Mesendoderm (in vitro differentiated cells): Measurements from ENCODE around the gene ATXN7L1.
A peak's percentile ranks its signal among the peaks of the same experiment; 100 is the strongest.

Source experiments
- DNase-seq: peaks from one replicate; pipeline ENCODE4 v3.0.0; 2013
- H2AK5ac ChIP-seq: 2 replicates; pipeline ENCODE4 v1.6.1; 2013; ENCODE audit warnings: low read length, inconsistent platforms
- H2BK120ac ChIP-seq: 2 replicates; pipeline ENCODE4 v1.6.1; 2013; ENCODE audit warnings: low read depth, mild to moderate bottlenecking, low read length, moderate library complexity, mixed read lengths
- H2BK15ac ChIP-seq: replicated peaks from 2 replicates; pipeline ENCODE4 v1.6.1; 2013; ENCODE audit warnings: low read depth, mild to moderate bottlenecking, moderate library complexity
- H2BK5ac ChIP-seq: 2 replicates; pipeline ENCODE4 v1.6.1; 2013; ENCODE audit warnings: low read length, inconsistent platforms
- H3K18ac ChIP-seq: 2 replicates; pipeline ENCODE4 v1.6.1; 2013; ENCODE audit warnings: mild to moderate bottlenecking, low read length, mixed read lengths
- H3K23ac ChIP-seq: one replicate; pipeline ENCODE4 v1.6.1; 2013; ENCODE audit warnings: low read length
- H3K27ac ChIP-seq: 2 replicates; pipeline ENCODE4 v1.5.1; 2013; ENCODE audit warnings: low read depth, mild to moderate bottlenecking, inconsistent platforms, low read length, moderate library complexity
- H3K27me3 ChIP-seq: 2 replicates; pipeline ENCODE4 v1.6.1; 2013; ENCODE audit warnings: low read length, control low read depth, mild to moderate bottlenecking, inconsistent platforms; ENCODE audit not compliant: insufficient read depth, poor library complexity
- H3K36me3 ChIP-seq: 2 replicates; pipeline ENCODE4 v1.6.1; 2013; ENCODE audit warnings: low read length, inconsistent platforms; ENCODE audit not compliant: control insufficient read depth, insufficient read depth
- H3K4ac ChIP-seq: one replicate; pipeline ENCODE4 v1.6.1; 2013; ENCODE audit warnings: low read depth, mild to moderate bottlenecking, low read length, moderate library complexity
- H3K4me1 ChIP-seq: 2 replicates; pipeline ENCODE4 v1.6.1; 2013; ENCODE audit warnings: low read depth, low read length, inconsistent platforms; ENCODE audit not compliant: control insufficient read depth
- H3K4me2 ChIP-seq: 2 replicates; pipeline ENCODE4 v1.6.1; 2013; ENCODE audit warnings: low read length
- H3K4me3 ChIP-seq: 2 replicates; pipeline ENCODE4 v1.5.1; 2013; ENCODE audit warnings: mild to moderate bottlenecking, low read length
- H3K56ac ChIP-seq: one replicate; pipeline ENCODE4 v1.6.1; 2013; ENCODE audit warnings: low read length
- H3K79me1 ChIP-seq: 2 replicates; pipeline ENCODE4 v1.6.1; 2013; ENCODE audit warnings: low read length, inconsistent platforms
- H3K79me2 ChIP-seq: 2 replicates; pipeline ENCODE4 v1.6.1; 2013; ENCODE audit warnings: mild to moderate bottlenecking, low read length; ENCODE audit not compliant: control insufficient read depth, insufficient read depth
- H3K9ac ChIP-seq: 2 replicates; pipeline ENCODE4 v1.6.1; 2013; ENCODE audit warnings: low read length, inconsistent platforms
- H4K5ac ChIP-seq: one replicate; pipeline ENCODE4 v1.6.1; 2013; ENCODE audit warnings: low read length
- H4K8ac ChIP-seq: one replicate; pipeline ENCODE4 v1.6.1; 2013; ENCODE audit warnings: low read depth, mild to moderate bottlenecking, control low read depth, low read length, moderate library complexity
- WGBS: extraction: QIAGEN DNeasy Blood & Tissue Kit; methylation state at CpG from one replicate; pipeline ENCODE4 v1.1.7; 2013; ENCODE audit warnings: low lambda C conversion rate, missing lambda C conversion rate; ENCODE audit not compliant: insufficient coverage; ENCODE audit errors: extremely low coverage; 5-methylcytosine and 5-hydroxymethylcytosine counted together

Gene ATXN7L1

DNA sequence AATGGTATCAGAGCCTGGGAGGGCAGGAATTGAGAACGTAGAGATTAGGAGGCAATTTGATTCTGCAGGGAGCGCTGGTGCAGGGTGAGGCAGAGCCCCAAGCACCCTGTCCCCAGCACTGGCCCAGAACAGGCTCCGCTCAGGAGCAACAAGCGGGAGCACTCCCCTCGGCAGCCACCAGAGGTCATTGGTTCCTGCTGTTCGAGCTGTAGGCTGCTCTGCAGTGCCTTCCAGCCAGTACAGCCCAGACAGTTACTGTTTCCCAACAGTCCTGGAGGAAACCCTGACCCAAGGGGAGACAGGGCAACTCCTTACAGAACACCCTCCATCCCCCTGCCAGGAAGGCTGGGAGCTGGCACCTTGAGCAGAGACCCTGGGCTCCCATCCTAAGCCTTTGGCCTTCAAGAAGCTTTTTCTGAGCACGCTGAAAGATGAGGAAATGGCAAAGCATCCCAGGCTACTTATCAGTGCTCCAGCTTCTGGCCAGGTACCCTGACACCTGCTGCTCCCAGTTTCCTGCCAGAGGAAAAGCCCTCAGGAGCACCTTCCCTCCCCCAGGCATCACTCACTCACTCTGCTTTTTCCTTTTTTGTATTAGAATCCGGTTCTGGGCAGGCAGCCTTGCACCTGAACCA, 223.9 kb downstream of the ATXN7L1 start:
- Histone ChIP-seq H3K9ac (peak overlapping the region; percentile 41), H3K27ac (peak overlapping the region; percentile 46), H4K5ac (no peak overlapping the region), H3K79me1 (no peaks in the 10 kb centered on the region), H2BK5ac (peak overlapping the region; percentile 36), H3K4ac (no peak overlapping the region), H2BK120ac (no peak overlapping the region), H3K4me2 (no peak overlapping the region), H3K4me1 (peaks cover 33% of the 10 kb centered on the region), H3K27me3 (no peaks in the 10 kb centered on the region), H3K36me3 (no peaks in the 10 kb centered on the region), H3K23ac (no peak overlapping the region), H2BK15ac (no peak overlapping the region), H3K56ac (peak overlapping the region; percentile 67), H2AK5ac (peak overlapping the region; percentile 84), H3K18ac (peak overlapping the region; percentile 19), H4K8ac (no peak overlapping the region), H3K4me3 (no peak overlapping the region), H3K79me2 (no peaks in the 10 kb centered on the region)
- peak; percentile 91 for DNase-seq
- no CpG with 5 or more reads among the region's 8 CpGs for WGBS

DNA sequence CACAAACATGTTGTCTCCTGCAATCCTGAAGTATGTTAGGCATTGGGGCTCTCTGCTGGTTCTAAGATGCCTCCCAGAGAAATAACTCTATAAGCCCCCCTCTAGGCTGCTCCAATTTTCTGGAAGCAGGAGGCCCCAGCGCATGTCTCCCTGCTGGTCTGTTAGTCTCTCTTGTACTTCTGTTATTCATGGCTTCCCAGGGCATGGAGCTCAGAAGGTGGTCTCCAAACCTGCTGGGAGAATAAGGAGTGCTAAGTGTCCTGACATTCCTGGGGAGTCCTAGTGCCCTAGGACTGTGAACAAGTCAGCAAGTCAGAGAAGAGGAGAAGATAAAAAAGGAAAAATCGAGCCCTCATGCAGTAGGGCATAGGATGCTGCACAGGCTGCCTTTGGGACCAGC, 224.6 kb downstream of the ATXN7L1 start:
- Histone ChIP-seq H3K27ac (no peak overlapping the region), H3K4me3 (no peak overlapping the region), H4K5ac (no peak overlapping the region), H3K18ac (peak overlapping the region; percentile 62), H3K79me2 (no peaks in the 10 kb centered on the region), H2AK5ac (peak overlapping the region; percentile 85), H3K27me3 (no peaks in the 10 kb centered on the region), H3K4me1 (peaks cover 33% of the 10 kb centered on the region), H3K4ac (peak overlapping the region; percentile 8), H2BK5ac (peak overlapping the region; percentile 37), H3K4me2 (no peak overlapping the region), H3K36me3 (no peaks in the 10 kb centered on the region), H2BK15ac (no peak overlapping the region), H3K9ac (peak overlapping the region; percentile 41), H3K23ac (no peak overlapping the region), H2BK120ac (no peak overlapping the region), H3K56ac (peak overlapping the region; percentile 67), H3K79me1 (no peaks in the 10 kb centered on the region), H4K8ac (no peak overlapping the region)
- no peak for DNase-seq
- no CpG with 5 or more reads among the region's 2 CpGs for WGBS

DNA sequence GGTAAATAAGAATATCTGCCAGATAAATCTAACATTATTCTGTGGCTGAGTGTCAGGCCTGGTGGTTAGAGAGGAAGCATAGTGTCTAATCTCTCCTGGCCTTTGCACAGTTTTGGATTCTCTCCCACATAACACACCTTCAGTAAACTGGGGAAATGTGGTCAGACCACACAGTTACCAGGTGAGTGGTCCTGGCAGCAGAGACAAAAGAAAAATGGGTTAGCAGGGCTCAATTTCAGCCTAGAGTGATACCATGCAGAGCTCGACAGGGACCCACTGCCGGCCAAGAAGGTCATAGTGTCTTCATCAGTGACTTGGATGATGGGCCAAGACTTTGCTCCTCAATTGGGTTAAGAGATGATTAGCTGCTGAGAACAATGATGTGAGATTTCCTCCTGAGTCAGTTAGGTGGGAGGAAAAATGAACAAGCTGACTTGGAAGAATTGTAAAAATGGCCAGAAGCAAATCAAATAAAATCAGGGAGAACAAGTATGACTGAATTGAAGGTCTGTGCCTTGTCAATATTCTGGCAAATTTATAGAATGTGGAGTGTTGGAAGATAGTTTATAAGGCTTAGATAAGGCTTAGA, 225.9 kb downstream of the ATXN7L1 start:
- Histone ChIP-seq H3K4me1 (peaks cover 28% of the 10 kb centered on the region), H3K27ac (no peak overlapping the region), H3K79me1 (no peaks in the 10 kb centered on the region), H2BK15ac (no peak overlapping the region), H3K79me2 (no peaks in the 10 kb centered on the region), H2BK5ac (no peak overlapping the region), H2AK5ac (no peak overlapping the region), H4K8ac (no peak overlapping the region), H3K9ac (no peak overlapping the region), H3K56ac (peak overlapping the region; percentile 34), H3K4ac (peak overlapping the region; percentile 88), H2BK120ac (no peak overlapping the region), H3K27me3 (no peaks in the 10 kb centered on the region), H3K23ac (no peak overlapping the region), H3K18ac (peak overlapping the region; percentile 62), H4K5ac (no peak overlapping the region), H3K36me3 (no peaks in the 10 kb centered on the region), H3K4me2 (no peak overlapping the region), H3K4me3 (no peak overlapping the region)
- WGBS: no CpG with 5 or more reads among the region's 2 CpGs
- DNase-seq: no peak

DNA sequence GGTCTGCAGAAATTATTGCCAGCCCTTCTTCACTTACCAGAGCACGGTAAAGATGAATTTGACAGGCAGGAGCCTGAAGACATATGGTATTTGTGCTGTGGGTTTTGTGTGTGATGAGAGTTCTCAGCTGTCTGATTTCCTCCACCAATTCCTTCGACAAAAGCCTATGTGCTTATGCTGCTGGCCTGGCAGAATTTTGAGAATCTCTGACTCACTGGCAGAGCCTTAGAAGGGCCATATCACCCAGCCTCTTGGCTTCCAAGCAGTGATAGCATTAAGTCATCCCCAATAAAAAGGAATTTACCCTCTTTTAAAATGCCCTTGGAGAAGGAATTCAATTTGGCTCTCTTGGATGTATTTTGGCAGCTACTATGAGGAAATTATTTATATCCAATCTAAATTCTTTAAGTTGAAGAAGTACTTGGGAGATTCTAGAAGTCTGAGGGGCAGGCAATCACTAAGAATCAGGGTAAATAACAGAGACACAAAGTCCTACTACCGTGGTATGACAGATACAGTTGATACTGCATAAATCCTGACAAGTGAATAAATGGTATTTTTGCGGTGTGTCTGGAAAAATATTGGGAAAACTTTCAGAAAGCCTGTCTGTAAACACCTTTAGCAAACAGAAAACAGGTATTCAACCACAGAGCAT, 226.5 kb downstream of the ATXN7L1 start:
- no peak overlapping the region for H3K27ac ChIP-seq
- H3K56ac ChIP-seq: peak overlapping the region; percentile 12
- H2BK5ac ChIP-seq: no peak overlapping the region
- no peak overlapping the region for H3K4me3 ChIP-seq
- no peaks in the 10 kb centered on the region for H3K36me3 ChIP-seq
- no peak for DNase-seq
- H3K27me3 ChIP-seq: no peaks in the 10 kb centered on the region
- H4K5ac ChIP-seq: no peak overlapping the region
- H3K4me1 ChIP-seq: peaks cover 23% of the 10 kb centered on the region
- no peak overlapping the region for H3K4me2 ChIP-seq
- H4K8ac ChIP-seq: no peak overlapping the region
- no peak overlapping the region for H2BK15ac ChIP-seq
- WGBS: no CpG with 5 or more reads among the region's 4 CpGs
- peak overlapping the region; percentile 2 for H3K18ac ChIP-seq
- H3K23ac ChIP-seq: no peak overlapping the region
- peak overlapping the region; percentile 22 for H2AK5ac ChIP-seq
- H3K79me1 ChIP-seq: no peaks in the 10 kb centered on the region
- no peak overlapping the region for H3K4ac ChIP-seq
- H2BK120ac ChIP-seq: peak overlapping the region; percentile 51
- no peaks in the 10 kb centered on the region for H3K79me2 ChIP-seq
- no peak overlapping the region for H3K9ac ChIP-seq

DNA sequence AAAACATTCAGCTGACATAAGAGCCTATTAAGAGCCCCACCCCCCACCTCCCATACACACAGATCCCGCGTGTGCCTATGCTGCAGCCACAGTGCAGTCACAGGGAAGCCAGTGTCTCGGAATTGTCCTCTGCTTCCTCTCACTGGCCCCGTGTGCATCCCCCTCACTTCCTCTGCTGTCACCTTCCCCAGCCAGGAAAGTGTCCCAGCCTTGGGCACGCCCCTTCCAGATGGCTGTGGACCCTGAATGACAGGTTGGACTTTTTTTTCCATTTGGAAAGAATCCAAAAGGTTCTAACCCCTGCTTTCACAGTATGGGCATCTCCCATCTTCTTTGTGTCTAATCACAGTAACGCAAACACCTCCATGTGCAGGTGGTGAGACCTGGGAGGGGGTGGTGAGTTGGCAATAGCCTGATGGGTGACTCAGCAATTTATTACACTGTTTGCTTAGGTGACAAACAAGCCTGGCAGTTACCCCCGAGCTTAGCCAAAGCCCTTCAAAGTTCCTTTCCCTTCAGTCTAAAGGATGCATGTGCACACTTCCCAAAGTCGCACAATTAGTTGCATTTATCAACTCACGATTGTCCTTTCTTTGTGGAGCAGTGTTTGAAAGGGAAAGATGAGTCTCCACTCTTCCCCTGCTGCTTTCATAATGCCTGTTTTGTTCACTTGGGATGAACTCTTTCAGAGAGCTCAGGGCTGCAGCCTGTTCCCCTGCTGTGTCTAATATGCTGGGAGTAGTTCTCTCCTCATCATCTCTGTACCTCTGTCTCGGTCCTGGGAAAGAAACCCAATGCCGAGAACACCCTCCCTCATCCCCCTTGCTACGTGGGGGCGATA, 227.6 kb downstream of the ATXN7L1 start:
- H2BK15ac ChIP-seq: no peak overlapping the region
- no CpG with 5 or more reads among the region's 13 CpGs for WGBS
- H3K79me2 ChIP-seq: no peaks in the 10 kb centered on the region
- no peak overlapping the region for H3K18ac ChIP-seq
- H4K8ac ChIP-seq: no peak overlapping the region
- H3K4me1 ChIP-seq: peaks cover 20% of the 10 kb centered on the region
- H4K5ac ChIP-seq: no peak overlapping the region
- H3K9ac ChIP-seq: no peak overlapping the region
- H3K36me3 ChIP-seq: no peaks in the 10 kb centered on the region
- H3K4ac ChIP-seq: no peak overlapping the region
- H3K79me1 ChIP-seq: no peaks in the 10 kb centered on the region
- peak; percentile 46 for DNase-seq
- H3K4me2 ChIP-seq: no peak overlapping the region
- peak overlapping the region; percentile 43 for H2BK5ac ChIP-seq
- H2AK5ac ChIP-seq: peak overlapping the region; percentile 18
- no peak overlapping the region for H3K27ac ChIP-seq
- no peak overlapping the region for H2BK120ac ChIP-seq
- peak overlapping the region; percentile 35 for H3K56ac ChIP-seq
- H3K4me3 ChIP-seq: no peak overlapping the region
- no peaks in the 10 kb centered on the region for H3K27me3 ChIP-seq
- H3K23ac ChIP-seq: no peak overlapping the region
